WTC11 (cell line): ENCODE results near the gene NEIL3. TPM values are rescaled to one million over a fixed set of nuclear protein-coding genes. Genes with fewer than 3 reads are reported as not detected.

Experiments used
- ATAC-seq: fragments of 200-7000 bp; cut with Tn5 transposase; 2 replicates; pipeline ENCODE4 v1.10.0; 2021; ENCODE audit warnings: mild to moderate bottlenecking, moderate library complexity
- CTCF ChIA-PET: fragments of 300-600 bp; sonication (Branson Sonifier 250); formaldehyde crosslinking; loops from one replicate; lab custom pipeline; 2021; ENCODE audit warnings: antibody characterized with exemption; lab: Charles Lee
- POLR2A ChIA-PET: fragments of 350-600 bp; sonication (Branson Sonifier 250); formaldehyde crosslinking; loops from one replicate; lab custom pipeline; 2021; ENCODE audit warnings: antibody characterized with exemption; lab: Charles Lee
- DNase-seq: peaks from one replicate; pipeline ENCODE4 v3.0.0; 2021; ENCODE audit warnings: low spot score
- H3K27ac Mint-ChIP-seq: 2 replicates; pipeline ENCODE4 v1.8.0; 2021; ENCODE audit warnings: mixed read lengths
- H3K27me3 Mint-ChIP-seq: 2 replicates; pipeline ENCODE4 v1.8.0; 2021; ENCODE audit warnings: low read depth, mild to moderate bottlenecking, moderate library complexity, mixed read lengths
- H3K36me3 Mint-ChIP-seq: 2 replicates; pipeline ENCODE4 v1.8.0; 2021; ENCODE audit warnings: mixed read lengths
- H3K4me1 Mint-ChIP-seq: 2 replicates; pipeline ENCODE4 v1.8.0; 2022; ENCODE audit warnings: mixed read lengths
- H3K4me3 Mint-ChIP-seq: 2 replicates; pipeline ENCODE4 v1.8.0; 2021; ENCODE audit warnings: mild to moderate bottlenecking, moderate library complexity, mixed read lengths
- H3K9me3 Mint-ChIP-seq: 2 replicates; pipeline ENCODE4 v1.8.0; 2021; ENCODE audit warnings: mixed read lengths
- ATF2 ChIP-seq: sonication (generic); formaldehyde crosslinking; IDR thresholded peaks from 2 replicates; pipeline ENCODE4 v1.8.1; 2022; ENCODE audit warnings: low read depth, missing genetic modification reagents, borderline replicate concordance
- ELF4 ChIP-seq: sonication (generic); formaldehyde crosslinking; IDR thresholded peaks from 2 replicates; pipeline ENCODE4 v1.8.1; 2022; ENCODE audit warnings: low read depth, mild to moderate bottlenecking, moderate library complexity, missing genetic modification reagents
- JAZF1 ChIP-seq: fragments of 250-450 bp; sonication (Bioruptor Pico); IDR thresholded peaks from 2 replicates; pipeline ENCODE4 v1.9.0; 2021; ENCODE audit warnings: moderate library complexity, mild to moderate bottlenecking, inconsistent platforms
- JUN ChIP-seq: sonication (generic); formaldehyde crosslinking; IDR thresholded peaks from 2 replicates; pipeline ENCODE4 v1.8.0; 2023; ENCODE audit warnings: mild to moderate bottlenecking, missing genetic modification reagents
- MLX ChIP-seq: sonication (generic); formaldehyde crosslinking; IDR thresholded peaks from 2 replicates; pipeline ENCODE4 v1.8.1; 2023; ENCODE audit warnings: mild to moderate bottlenecking, missing genetic modification reagents, moderate library complexity
- MXD4 ChIP-seq: fragments of 250-450 bp; sonication (Bioruptor Pico); IDR thresholded peaks from 2 replicates; pipeline ENCODE4 v1.8.0; 2021; ENCODE audit warnings: mild to moderate bottlenecking, moderate library complexity, borderline replicate concordance
- MYBL2 ChIP-seq: sonication (generic); formaldehyde crosslinking; IDR thresholded peaks from 2 replicates; pipeline ENCODE4 v1.8.1; 2023; ENCODE audit warnings: mild to moderate bottlenecking, moderate library complexity, missing genetic modification reagents
- NFATC4 ChIP-seq: fragments of 250-450 bp; sonication (Bioruptor Pico); IDR thresholded peaks from 2 replicates; pipeline ENCODE4 v1.9.0; 2021; ENCODE audit warnings: mild to moderate bottlenecking
- OVOL2 ChIP-seq: fragments of 250-450 bp; sonication (Bioruptor Pico); IDR thresholded peaks from 2 replicates; pipeline ENCODE4 v1.9.0; 2021; ENCODE audit warnings: mild to moderate bottlenecking, borderline replicate concordance
- PRRX2 ChIP-seq: fragments of 250-450 bp; sonication (Bioruptor Pico); IDR thresholded peaks from 2 replicates; pipeline ENCODE4 v1.8.0; 2021; ENCODE audit warnings: mild to moderate bottlenecking
- SP1 ChIP-seq: sonication (generic); formaldehyde crosslinking; conservative IDR thresholded peaks from 2 replicates; pipeline ENCODE4 v1.8.1; 2022; ENCODE audit warnings: missing genetic modification reagents
- TCF7 ChIP-seq: sonication (generic); formaldehyde crosslinking; IDR thresholded peaks from 2 replicates; pipeline ENCODE4 v1.8.0; 2022; ENCODE audit warnings: mild to moderate bottlenecking, low read depth, missing genetic modification reagents, moderate library complexity
- TEAD4 ChIP-seq: sonication (generic); formaldehyde crosslinking; IDR thresholded peaks from 2 replicates; pipeline ENCODE4 v1.8.0; 2022; ENCODE audit warnings: mild to moderate bottlenecking, missing genetic modification reagents
- ZBTB21 ChIP-seq: sonication (generic); formaldehyde crosslinking; IDR thresholded peaks from 2 replicates; pipeline ENCODE4 v1.8.1; 2023; ENCODE audit warnings: mild to moderate bottlenecking, missing genetic modification reagents, borderline replicate concordance
- ZMAT4 ChIP-seq: fragments of 250-450 bp; sonication (Bioruptor Pico); IDR thresholded peaks from 2 replicates; pipeline ENCODE4 v1.9.0; 2021; ENCODE audit warnings: mild to moderate bottlenecking
- ZNF263 ChIP-seq: sonication (generic); formaldehyde crosslinking; IDR thresholded peaks from 2 replicates; pipeline ENCODE4 v1.8.1; 2022; ENCODE audit warnings: low read depth, mild to moderate bottlenecking, moderate library complexity, missing genetic modification reagents
- total RNA-seq: library from RNA; stranded (reverse); gene quantifications from 3 replicates; pipeline ENCODE4 v1.2.3, GENCODE V29; 2021
- TF ChIP-seq, protein P1 (sequence below): fragments of 250-450 bp; sonication (Bioruptor Pico); IDR thresholded peaks from 2 replicates; pipeline ENCODE4 v1.8.0; 2021; ENCODE audit warnings: mild to moderate bottlenecking
- TF ChIP-seq, protein P2 (sequence below): sonication (generic); formaldehyde crosslinking; IDR thresholded peaks from 2 replicates; pipeline ENCODE4 v1.8.1; 2023; ENCODE audit warnings: mild to moderate bottlenecking, missing genetic modification reagents, borderline replicate concordance
- TF ChIP-seq, protein P3 (sequence below): sonication (generic); formaldehyde crosslinking; conservative IDR thresholded peaks from 2 replicates; pipeline ENCODE4 v1.8.1; 2023; ENCODE audit warnings: mild to moderate bottlenecking, low read depth, missing genetic modification reagents, moderate library complexity

Gene NEIL3
- total RNA-seq, 1 experiment from 2014 or later = 9.9 TPM

- Mint-ChIP-seq H3K27me3 (no peaks in the 10 kb centered on the region), H3K4me1 (peaks cover 7% of the 10 kb centered on the region; the same call in 1 of the 2 replicates), H3K27ac (peak overlapping the region; percentile 54; the same call in 1 of the 2 replicates), H3K9me3 (no peaks in the 10 kb centered on the region), H3K4me3 (no peak overlapping the region), H3K36me3 (peaks cover 23% of the 10 kb centered on the region)
- TF ChIP-seq, protein P1, sequence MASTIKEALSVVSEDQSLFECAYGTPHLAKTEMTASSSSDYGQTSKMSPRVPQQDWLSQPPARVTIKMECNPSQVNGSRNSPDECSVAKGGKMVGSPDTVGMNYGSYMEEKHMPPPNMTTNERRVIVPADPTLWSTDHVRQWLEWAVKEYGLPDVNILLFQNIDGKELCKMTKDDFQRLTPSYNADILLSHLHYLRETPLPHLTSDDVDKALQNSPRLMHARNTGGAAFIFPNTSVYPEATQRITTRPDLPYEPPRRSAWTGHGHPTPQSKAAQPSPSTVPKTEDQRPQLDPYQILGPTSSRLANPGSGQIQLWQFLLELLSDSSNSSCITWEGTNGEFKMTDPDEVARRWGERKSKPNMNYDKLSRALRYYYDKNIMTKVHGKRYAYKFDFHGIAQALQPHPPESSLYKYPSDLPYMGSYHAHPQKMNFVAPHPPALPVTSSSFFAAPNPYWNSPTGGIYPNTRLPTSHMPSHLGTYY (CRISPR knock-in tag) = no peak
- TF ChIP-seq NFATC4 (no peak), JUN (no peak), PRRX2 (CRISPR knock-in tag) (no peak), ATF2 (CRISPR knock-in tag) (no peak), ZNF263 (CRISPR knock-in tag) (no peak), JAZF1 (CRISPR knock-in tag) (no peak), OVOL2 (no peak), MXD4 (CRISPR knock-in tag) (no peak)
- POLR2A ChIA-PET = no interaction called here
- ATAC-seq = no peak
- no peak for DNase-seq
- CTCF ChIA-PET = interaction anchor here (1.3 kb wide), 1 partner anchor 71 kb away, joined by 3 read pairs; no protein-coding TSS in a partner anchor
Observed at GRCh38 chr4:177321647-177322046, 12.0 kb downstream of the NEIL3 start.

GRCh38 chr4:177322266-177322665, 12.6 kb downstream of the NEIL3 start:
- POLR2A ChIA-PET = no interaction called here
- peaks cover 29% of the 10 kb centered on the region for H3K36me3 Mint-ChIP-seq
- TF ChIP-seq TEAD4 (no peak), JUN (no peak), ZMAT4 (CRISPR knock-in tag) (no peak), PRRX2 (CRISPR knock-in tag) (no peak), MYBL2 (no peak), SP1 (CRISPR knock-in tag) (no peak), MLX (CRISPR knock-in tag) (no peak), TCF7 (CRISPR knock-in tag) (no peak), ZBTB21 (CRISPR knock-in tag) (no peak), ELF4 (CRISPR knock-in tag) (no peak), JAZF1 (CRISPR knock-in tag) (no peak)
- TF ChIP-seq, protein P2, sequence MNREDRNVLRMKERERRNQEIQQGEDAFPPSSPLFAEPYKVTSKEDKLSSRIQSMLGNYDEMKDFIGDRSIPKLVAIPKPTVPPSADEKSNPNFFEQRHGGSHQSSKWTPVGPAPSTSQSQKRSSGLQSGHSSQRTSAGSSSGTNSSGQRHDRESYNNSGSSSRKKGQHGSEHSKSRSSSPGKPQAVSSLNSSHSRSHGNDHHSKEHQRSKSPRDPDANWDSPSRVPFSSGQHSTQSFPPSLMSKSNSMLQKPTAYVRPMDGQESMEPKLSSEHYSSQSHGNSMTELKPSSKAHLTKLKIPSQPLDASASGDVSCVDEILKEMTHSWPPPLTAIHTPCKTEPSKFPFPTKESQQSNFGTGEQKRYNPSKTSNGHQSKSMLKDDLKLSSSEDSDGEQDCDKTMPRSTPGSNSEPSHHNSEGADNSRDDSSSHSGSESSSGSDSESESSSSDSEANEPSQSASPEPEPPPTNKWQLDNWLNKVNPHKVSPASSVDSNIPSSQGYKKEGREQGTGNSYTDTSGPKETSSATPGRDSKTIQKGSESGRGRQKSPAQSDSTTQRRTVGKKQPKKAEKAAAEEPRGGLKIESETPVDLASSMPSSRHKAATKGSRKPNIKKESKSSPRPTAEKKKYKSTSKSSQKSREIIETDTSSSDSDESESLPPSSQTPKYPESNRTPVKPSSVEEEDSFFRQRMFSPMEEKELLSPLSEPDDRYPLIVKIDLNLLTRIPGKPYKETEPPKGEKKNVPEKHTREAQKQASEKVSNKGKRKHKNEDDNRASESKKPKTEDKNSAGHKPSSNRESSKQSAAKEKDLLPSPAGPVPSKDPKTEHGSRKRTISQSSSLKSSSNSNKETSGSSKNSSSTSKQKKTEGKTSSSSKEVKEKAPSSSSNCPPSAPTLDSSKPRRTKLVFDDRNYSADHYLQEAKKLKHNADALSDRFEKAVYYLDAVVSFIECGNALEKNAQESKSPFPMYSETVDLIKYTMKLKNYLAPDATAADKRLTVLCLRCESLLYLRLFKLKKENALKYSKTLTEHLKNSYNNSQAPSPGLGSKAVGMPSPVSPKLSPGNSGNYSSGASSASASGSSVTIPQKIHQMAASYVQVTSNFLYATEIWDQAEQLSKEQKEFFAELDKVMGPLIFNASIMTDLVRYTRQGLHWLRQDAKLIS (CRISPR knock-in tag) = no peak
- TF ChIP-seq, protein P3, sequence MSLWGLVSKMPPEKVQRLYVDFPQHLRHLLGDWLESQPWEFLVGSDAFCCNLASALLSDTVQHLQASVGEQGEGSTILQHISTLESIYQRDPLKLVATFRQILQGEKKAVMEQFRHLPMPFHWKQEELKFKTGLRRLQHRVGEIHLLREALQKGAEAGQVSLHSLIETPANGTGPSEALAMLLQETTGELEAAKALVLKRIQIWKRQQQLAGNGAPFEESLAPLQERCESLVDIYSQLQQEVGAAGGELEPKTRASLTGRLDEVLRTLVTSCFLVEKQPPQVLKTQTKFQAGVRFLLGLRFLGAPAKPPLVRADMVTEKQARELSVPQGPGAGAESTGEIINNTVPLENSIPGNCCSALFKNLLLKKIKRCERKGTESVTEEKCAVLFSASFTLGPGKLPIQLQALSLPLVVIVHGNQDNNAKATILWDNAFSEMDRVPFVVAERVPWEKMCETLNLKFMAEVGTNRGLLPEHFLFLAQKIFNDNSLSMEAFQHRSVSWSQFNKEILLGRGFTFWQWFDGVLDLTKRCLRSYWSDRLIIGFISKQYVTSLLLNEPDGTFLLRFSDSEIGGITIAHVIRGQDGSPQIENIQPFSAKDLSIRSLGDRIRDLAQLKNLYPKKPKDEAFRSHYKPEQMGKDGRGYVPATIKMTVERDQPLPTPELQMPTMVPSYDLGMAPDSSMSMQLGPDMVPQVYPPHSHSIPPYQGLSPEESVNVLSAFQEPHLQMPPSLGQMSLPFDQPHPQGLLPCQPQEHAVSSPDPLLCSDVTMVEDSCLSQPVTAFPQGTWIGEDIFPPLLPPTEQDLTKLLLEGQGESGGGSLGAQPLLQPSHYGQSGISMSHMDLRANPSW = no peak
- TF ChIP-seq, all 79 proteins: peak for 0
- peaks cover 7% of the 10 kb centered on the region; the same call in 1 of the 2 replicates for H3K4me1 Mint-ChIP-seq
- H3K9me3 Mint-ChIP-seq = peaks cover 3% of the 10 kb centered on the region; the same call in 1 of the 2 replicates
- DNase-seq (no peak), ATAC-seq (no peak)
- H3K4me3 Mint-ChIP-seq = no peak overlapping the region
- CTCF ChIA-PET = interaction anchor here (1.3 kb wide), 1 partner anchor 72 kb away, joined by 3 read pairs; no protein-coding TSS in a partner anchor
- H3K27ac Mint-ChIP-seq = 0 out of 2 replicates have a peak overlapping the region, but pooled peaks have one; percentile 54
- no peaks in the 10 kb centered on the region for H3K27me3 Mint-ChIP-seq
